HepG2 (cell line): ENCODE data around the gene INTS7. TPM values are rescaled to one million over a fixed set of nuclear protein-coding genes. Genes with fewer than 3 reads are reported as not detected.
A peak's percentile ranks its signal among the peaks of the same experiment; 100 is the strongest.

Experiments
- FOSL2 ChIP-seq: sonication (generic); formaldehyde crosslinking; IDR thresholded peaks from 2 replicates; pipeline ENCODE4 v1.4.0; 2020; ENCODE audit warnings: missing genetic modification reagents
- HNF4A ChIP-seq: sonication (generic); formaldehyde crosslinking; IDR thresholded peaks from 2 replicates; pipeline ENCODE4 v1.4.0; 2020; ENCODE audit warnings: missing genetic modification reagents
- HNRNPL ChIP-seq: fragments of 200-400 bp; formaldehyde crosslinking; IDR thresholded peaks from 2 replicates; pipeline ENCODE4 v1.6.1; 2017; ENCODE audit warnings: mild to moderate bottlenecking, low read depth, low read length
- MXI1 ChIP-seq: IDR thresholded peaks from 3 replicates; pipeline ENCODE4 v1.6.1; 2012; ENCODE audit warnings: low read depth, low read length, inconsistent platforms, borderline replicate concordance
- NFE2 ChIP-seq: sonication (generic); formaldehyde crosslinking; IDR thresholded peaks from 2 replicates; pipeline ENCODE4 v1.4.0; 2020; ENCODE audit warnings: missing genetic modification reagents
- RBM39 ChIP-seq: fragments of 200-400 bp; formaldehyde crosslinking; IDR thresholded peaks from one replicate; pipeline ENCODE4 v1.6.1; 2018; ENCODE audit warnings: antibody characterized with exemption, mild to moderate bottlenecking, low read depth, low read length; ENCODE audit not compliant: poor library complexity, severe bottlenecking
- REPIN1 ChIP-seq: sonication (generic); formaldehyde crosslinking; IDR thresholded peaks from 2 replicates; pipeline ENCODE4 v1.8.0; 2022; ENCODE audit warnings: missing genetic modification reagents, low read depth, mild to moderate bottlenecking, borderline replicate concordance
- TEAD3 ChIP-seq: optimal IDR thresholded peaks from 2 replicates; pipeline ENCODE3; 2016; ENCODE audit warnings: borderline replicate concordance
- THYN1 ChIP-seq: sonication (generic); formaldehyde crosslinking; IDR thresholded peaks from 2 replicates; pipeline ENCODE4 v1.8.1; 2023; ENCODE audit warnings: low read depth, mild to moderate bottlenecking, moderate library complexity, missing genetic modification reagents, borderline replicate concordance
- ZNF101 ChIP-seq: sonication (generic); formaldehyde crosslinking; IDR thresholded peaks from 2 replicates; pipeline ENCODE4 v1.4.0; 2020; ENCODE audit warnings: mild to moderate bottlenecking, low read depth, missing genetic modification reagents, borderline replicate concordance
- ZNF569 ChIP-seq: sonication (generic); formaldehyde crosslinking; IDR thresholded peaks from 2 replicates; pipeline ENCODE4 v1.5.0; 2020; ENCODE audit warnings: mild to moderate bottlenecking, missing genetic modification reagents, moderate library complexity, borderline replicate concordance
- ZNF703 ChIP-seq: sonication (generic); formaldehyde crosslinking; IDR thresholded peaks from 2 replicates; pipeline ENCODE4 v1.5.1; 2020; ENCODE audit warnings: missing genetic modification reagents, mild to moderate bottlenecking, moderate library complexity, borderline replicate concordance
- ZNF788 ChIP-seq: sonication (generic); formaldehyde crosslinking; IDR thresholded peaks from 2 replicates; pipeline ENCODE4 v1.5.0; 2020; ENCODE audit warnings: mild to moderate bottlenecking, missing genetic modification reagents, borderline replicate concordance
- polyA plus RNA-seq, 8 experiments: library from polyadenylated mRNA; depleted of rRNA in 3 of 8; stranded (reverse) in 7 of 8; unstranded in 1 of 8; fragments of >200 nt; fragmentation: Illumina TruSeq in 4 of 8; extraction: Trizol in 4 of 8; gene quantifications; 2 replicates each; pipeline versions ENCODE4 v1.2.1 to v1.2.3, GENCODE V29; 2011 to 2016; ENCODE audit warnings: low read depth in 4 of 8, missing spikeins in 1 of 8, mixed read lengths in 1 of 8; ENCODE audit not compliant: insufficient read depth in 1 of 8
- total RNA-seq, 5 experiments: library from RNA; depleted of rRNA; stranded (reverse); fragments of >200 nt; fragmentation: Illumina TruSeq; extraction: Trizol; gene quantifications; 2 replicates each; pipeline ENCODE4 v1.2.3, GENCODE V29; 2016; ENCODE audit warnings: low read depth in 1 of 5
- TF ChIP-seq, protein P1 (sequence below): IDR thresholded peaks from 2 replicates; pipeline ENCODE4 v1.6.1; 2016; ENCODE audit warnings: low read depth
- TF ChIP-seq, protein P2 (sequence below): sonication (generic); formaldehyde crosslinking; IDR thresholded peaks from 2 replicates; pipeline ENCODE4 v1.5.1; 2020; ENCODE audit warnings: mild to moderate bottlenecking, missing genetic modification reagents, moderate library complexity
- TF ChIP-seq, protein P3 (sequence below): sonication (generic); formaldehyde crosslinking; conservative IDR thresholded peaks from 2 replicates; pipeline ENCODE4 v1.8.0; 2022; ENCODE audit warnings: low read depth, missing genetic modification reagents
- TF ChIP-seq, protein P4 (sequence below): IDR thresholded peaks from 2 replicates; pipeline ENCODE4 v1.4.0; 2020; ENCODE audit warnings: mild to moderate bottlenecking, missing genetic modification reagents

INTS7 gene
- total and polyA plus RNA-seq, 2 of the 13 experiments (the other 11 are each of a cell fraction or from before 2014, with no cell fraction given): 18.3 to 22.4 TPM

DNA sequence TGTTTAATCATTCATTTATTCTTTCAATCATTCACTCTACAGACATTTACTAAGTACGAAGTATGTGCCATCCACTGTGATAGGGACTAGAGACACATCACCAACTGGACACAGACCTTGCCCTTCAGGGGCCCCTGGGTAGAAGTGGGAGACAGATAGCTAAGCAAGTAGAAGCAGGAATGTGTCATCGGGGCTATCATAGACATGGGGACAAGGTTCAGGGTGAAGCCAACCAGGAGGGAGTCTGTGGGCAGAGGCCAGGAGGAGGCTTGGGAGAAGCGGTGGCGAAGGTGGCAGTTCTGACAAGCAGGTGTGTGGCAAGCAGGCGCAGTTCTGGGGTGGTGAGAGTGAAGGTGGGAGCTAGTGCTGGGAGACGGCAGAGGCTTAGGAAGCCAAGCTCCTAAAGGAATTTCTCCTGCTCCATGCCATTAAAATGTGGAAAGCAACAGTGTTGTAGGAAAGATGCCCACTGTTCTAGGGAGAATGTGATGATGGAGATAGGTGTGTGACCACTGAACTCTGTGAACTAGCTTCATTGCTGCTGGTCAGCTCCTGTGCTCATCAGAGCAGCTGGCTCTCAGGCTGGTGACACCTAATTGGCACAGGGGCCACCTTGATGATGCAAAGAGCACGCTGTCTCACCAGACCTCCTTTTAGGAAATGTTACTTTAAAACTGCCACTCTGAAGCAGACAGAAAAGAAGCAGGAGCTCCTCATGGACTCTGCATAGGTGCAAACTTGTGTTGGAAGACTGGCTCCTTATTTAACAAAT, 125.1 kb downstream of the INTS7 start (continued):
- TF ChIP-seq, protein P1, sequence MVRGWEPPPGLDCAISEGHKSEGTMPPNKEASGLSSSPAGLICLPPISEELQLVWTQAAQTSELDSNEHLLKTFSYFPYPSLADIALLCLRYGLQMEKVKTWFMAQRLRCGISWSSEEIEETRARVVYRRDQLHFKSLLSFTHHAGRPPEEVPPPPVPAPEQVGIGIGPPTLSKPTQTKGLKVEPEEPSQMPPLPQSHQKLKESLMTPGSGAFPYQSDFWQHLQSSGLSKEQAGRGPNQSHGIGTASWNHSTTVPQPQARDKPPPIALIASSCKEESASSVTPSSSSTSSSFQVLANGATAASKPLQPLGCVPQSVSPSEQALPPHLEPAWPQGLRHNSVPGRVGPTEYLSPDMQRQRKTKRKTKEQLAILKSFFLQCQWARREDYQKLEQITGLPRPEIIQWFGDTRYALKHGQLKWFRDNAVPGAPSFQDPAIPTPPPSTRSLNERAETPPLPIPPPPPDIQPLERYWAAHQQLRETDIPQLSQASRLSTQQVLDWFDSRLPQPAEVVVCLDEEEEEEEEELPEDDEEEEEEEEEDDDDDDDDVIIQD (CRISPR knock-in tag): peak; percentile 41; the same call in 1 of the 2 replicates
- TF ChIP-seq, protein P2, sequence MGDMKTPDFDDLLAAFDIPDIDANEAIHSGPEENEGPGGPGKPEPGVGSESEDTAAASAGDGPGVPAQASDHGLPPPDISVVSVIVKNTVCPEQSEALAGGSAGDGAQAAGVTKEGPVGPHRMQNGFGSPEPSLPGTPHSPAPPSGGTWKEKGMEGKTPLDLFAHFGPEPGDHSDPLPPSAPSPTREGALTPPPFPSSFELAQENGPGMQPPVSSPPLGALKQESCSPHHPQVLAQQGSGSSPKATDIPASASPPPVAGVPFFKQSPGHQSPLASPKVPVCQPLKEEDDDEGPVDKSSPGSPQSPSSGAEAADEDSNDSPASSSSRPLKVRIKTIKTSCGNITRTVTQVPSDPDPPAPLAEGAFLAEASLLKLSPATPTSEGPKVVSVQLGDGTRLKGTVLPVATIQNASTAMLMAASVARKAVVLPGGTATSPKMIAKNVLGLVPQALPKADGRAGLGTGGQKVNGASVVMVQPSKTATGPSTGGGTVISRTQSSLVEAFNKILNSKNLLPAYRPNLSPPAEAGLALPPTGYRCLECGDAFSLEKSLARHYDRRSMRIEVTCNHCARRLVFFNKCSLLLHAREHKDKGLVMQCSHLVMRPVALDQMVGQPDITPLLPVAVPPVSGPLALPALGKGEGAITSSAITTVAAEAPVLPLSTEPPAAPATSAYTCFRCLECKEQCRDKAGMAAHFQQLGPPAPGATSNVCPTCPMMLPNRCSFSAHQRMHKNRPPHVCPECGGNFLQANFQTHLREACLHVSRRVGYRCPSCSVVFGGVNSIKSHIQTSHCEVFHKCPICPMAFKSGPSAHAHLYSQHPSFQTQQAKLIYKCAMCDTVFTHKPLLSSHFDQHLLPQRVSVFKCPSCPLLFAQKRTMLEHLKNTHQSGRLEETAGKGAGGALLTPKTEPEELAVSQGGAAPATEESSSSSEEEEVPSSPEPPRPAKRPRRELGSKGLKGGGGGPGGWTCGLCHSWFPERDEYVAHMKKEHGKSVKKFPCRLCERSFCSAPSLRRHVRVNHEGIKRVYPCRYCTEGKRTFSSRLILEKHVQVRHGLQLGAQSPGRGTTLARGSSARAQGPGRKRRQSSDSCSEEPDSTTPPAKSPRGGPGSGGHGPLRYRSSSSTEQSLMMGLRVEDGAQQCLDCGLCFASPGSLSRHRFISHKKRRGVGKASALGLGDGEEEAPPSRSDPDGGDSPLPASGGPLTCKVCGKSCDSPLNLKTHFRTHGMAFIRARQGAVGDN (CRISPR knock-in tag): peak; percentile 53
- TF ChIP-seq, protein P3, sequence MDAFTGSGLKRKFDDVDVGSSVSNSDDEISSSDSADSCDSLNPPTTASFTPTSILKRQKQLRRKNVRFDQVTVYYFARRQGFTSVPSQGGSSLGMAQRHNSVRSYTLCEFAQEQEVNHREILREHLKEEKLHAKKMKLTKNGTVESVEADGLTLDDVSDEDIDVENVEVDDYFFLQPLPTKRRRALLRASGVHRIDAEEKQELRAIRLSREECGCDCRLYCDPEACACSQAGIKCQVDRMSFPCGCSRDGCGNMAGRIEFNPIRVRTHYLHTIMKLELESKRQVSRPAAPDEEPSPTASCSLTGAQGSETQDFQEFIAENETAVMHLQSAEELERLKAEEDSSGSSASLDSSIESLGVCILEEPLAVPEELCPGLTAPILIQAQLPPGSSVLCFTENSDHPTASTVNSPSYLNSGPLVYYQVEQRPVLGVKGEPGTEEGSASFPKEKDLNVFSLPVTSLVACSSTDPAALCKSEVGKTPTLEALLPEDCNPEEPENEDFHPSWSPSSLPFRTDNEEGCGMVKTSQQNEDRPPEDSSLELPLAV (CRISPR knock-in tag): no peak
- TF ChIP-seq FOSL2 (CRISPR knock-in tag): peak; percentile 85
- TF ChIP-seq HNF4A (CRISPR knock-in tag): peak; percentile 83
- TF ChIP-seq MXI1: no peak
- peak; percentile 85 for TF ChIP-seq TEAD3 (CRISPR knock-in tag)
- no peak for TF ChIP-seq NFE2 (CRISPR knock-in tag)
- TF ChIP-seq HNRNPL: 0 out of 2 replicates have a peak, but pooled peaks have one; percentile 61
- no peak for TF ChIP-seq ZNF703 (CRISPR knock-in tag)
- TF ChIP-seq ZNF788 (CRISPR knock-in tag): peak; percentile 33; the same call in 1 of the 2 replicates
- no peak for TF ChIP-seq THYN1
- no peak for TF ChIP-seq ZNF569 (CRISPR knock-in tag)
- TF ChIP-seq, protein P4, sequence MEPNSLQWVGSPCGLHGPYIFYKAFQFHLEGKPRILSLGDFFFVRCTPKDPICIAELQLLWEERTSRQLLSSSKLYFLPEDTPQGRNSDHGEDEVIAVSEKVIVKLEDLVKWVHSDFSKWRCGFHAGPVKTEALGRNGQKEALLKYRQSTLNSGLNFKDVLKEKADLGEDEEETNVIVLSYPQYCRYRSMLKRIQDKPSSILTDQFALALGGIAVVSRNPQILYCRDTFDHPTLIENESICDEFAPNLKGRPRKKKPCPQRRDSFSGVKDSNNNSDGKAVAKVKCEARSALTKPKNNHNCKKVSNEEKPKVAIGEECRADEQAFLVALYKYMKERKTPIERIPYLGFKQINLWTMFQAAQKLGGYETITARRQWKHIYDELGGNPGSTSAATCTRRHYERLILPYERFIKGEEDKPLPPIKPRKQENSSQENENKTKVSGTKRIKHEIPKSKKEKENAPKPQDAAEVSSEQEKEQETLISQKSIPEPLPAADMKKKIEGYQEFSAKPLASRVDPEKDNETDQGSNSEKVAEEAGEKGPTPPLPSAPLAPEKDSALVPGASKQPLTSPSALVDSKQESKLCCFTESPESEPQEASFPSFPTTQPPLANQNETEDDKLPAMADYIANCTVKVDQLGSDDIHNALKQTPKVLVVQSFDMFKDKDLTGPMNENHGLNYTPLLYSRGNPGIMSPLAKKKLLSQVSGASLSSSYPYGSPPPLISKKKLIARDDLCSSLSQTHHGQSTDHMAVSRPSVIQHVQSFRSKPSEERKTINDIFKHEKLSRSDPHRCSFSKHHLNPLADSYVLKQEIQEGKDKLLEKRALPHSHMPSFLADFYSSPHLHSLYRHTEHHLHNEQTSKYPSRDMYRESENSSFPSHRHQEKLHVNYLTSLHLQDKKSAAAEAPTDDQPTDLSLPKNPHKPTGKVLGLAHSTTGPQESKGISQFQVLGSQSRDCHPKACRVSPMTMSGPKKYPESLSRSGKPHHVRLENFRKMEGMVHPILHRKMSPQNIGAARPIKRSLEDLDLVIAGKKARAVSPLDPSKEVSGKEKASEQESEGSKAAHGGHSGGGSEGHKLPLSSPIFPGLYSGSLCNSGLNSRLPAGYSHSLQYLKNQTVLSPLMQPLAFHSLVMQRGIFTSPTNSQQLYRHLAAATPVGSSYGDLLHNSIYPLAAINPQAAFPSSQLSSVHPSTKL (CRISPR knock-in tag): peak; percentile 76
- TF ChIP-seq ZNF101 (CRISPR knock-in tag): 0 out of 2 replicates have a peak, but pooled peaks have one; percentile 94
- TF ChIP-seq REPIN1: no peak
- TF ChIP-seq RBM39: no peak
